OCI-LY1 (cell line): Measurements from ENCODE around the gene C1orf226.

ENCODE experiments used
- CTCF ChIP-seq: fragments of 200-600 bp; sonication (generic), shearing (Covaris generic); IDR thresholded peaks from 2 replicates; pipeline ENCODE4 v1.5.1; 2017; ENCODE audit warnings: mild to moderate bottlenecking, antibody characterized with exemption, low read length, moderate library complexity, mixed read lengths
- EZH2 ChIP-seq: fragments of 200-600 bp; sonication (generic), shearing (Covaris generic); IDR thresholded peaks from 2 replicates; pipeline ENCODE4 v1.8.0; 2017; ENCODE audit warnings: borderline replicate concordance, mixed run types, mild to moderate bottlenecking, antibody characterized with exemption, low read length, moderate library complexity, mixed read lengths

- no peak for TF ChIP-seq CTCF
- no peak for TF ChIP-seq EZH2
Measured at GRCh38 chr1:162381941-162382750, 618 bp downstream of the C1orf226 start.
